NCI-H510A treated with DMSO at 0.1 percent for 48 hours (cell line): ENCODE data around the gene HORMAD2.

Source experiments
- DNase-seq: peaks from one replicate; lab custom pipeline; 2025; lab: John Stamatoyannopoulos, UW

The HORMAD2 gene

GRCh38 chr22:30105483-30105882 lies 25.2 kb downstream of the HORMAD2 start:
- DNase-seq, result no peak

DNA sequence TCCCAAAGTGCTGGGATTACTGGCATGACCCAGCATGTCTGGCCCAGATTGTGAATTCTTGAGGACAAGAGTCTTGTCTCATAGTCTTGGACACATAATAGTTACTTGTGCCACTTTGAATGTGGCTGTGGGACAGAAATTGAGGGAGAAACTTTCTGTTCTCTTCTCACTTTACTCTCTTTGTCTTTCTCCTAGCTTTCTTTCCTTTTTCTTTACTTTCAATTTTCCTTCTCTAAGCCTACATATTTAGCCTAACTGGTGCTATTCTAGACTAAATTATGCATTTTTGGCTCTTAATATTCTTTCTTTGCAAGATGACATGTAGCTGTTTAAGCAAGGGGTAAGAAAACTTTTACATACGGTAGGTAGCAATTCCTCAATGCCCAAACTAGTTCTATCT lies 33.2 kb downstream of the HORMAD2 start:
- no peak for DNase-seq

DNA sequence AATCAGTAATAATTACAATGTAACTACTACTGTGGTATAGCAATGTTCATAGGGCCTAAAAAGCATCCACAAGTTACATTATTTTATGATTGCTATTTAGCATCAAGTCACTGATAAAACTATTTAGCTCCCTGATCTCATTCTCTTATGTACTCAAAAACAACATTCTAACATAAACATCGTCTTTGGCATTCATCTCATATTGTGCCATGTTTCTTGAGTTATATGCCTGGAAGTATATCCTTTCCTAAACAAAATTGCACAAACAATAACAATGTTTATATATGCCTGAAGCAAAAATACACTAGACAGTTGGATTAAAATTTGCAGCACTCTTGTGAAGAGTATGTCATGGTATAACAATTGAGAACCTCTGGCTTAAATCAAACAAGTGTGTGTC lies 34.1 kb downstream of the HORMAD2 start:
- no peak for DNase-seq

DNA sequence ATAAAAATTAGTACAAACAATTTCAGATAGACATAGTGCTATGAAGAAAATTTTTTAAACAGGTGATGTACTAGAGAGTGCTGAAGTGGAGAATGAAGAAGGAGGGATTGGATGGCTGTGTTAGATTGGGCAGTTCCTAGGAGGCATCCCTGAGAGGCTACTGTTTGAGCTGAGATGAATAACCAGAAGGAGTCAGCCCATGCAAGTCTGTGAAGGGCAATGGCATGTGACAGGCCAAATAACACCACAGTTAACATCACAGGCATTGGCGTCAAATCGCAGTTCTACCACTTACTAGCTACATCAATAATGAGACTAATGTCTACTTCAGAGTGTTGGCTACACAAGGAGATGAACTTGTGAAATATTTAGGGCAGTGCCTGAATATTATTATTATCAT lies 35.4 kb downstream of the HORMAD2 start:
- no peak for DNase-seq

DNA sequence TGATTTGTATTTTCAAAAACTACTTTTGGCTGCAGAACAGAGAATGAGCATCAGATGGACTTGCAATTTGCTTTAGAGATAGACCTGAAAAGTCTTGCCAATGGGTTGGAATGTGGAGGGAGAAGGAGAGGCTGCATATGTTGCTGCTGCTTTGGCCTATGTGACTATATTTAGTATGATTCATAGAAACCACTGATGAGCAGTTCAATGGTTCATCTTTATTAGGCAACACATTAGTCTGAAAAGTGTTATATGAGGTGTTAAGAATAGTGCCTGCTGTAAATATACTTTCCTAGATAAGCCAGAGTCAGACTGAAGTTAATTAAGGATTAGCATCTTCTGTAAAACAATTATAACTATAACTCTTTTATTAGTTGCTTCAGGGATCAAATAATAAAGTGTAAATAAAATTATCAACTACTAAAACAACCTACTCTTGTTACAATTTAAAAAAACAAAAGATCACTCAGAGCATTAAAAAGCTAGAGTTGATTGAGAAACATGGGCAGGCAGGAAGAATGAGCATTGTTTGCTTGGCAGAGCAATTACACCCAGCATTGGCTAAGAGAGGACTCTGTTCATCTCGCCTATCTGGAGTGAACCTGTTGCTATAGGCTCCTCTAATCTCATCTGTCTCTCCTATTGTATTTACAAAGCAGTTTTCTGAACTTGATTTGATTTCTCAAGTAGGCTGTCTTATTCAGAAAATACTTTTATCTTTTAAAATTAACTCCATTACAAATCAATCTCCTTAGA lies 36.3 kb downstream of the HORMAD2 start:
- peak; percentile 3 for DNase-seq

- no peak for DNase-seq
Observed at GRCh38 chr22:30117256-30117655, 37.0 kb downstream of the HORMAD2 start.

DNA sequence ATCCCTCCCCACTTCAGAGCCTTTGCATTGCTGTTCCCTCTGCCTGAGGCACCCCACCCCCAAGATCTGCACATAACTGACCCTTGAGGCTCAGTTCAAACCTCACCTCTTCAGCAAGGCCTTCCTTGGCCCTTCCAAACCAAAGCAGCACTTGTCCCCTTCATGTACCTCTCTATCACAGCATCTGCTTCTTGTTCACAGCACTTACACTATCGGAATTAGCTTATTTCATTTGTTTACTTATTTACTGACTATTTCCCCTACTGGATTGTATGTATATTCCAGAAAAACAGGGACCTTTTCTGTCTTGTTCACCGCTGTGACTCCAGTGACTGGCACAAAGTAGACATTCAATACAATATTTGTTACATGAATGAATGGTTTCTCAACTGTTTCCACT lies 38.0 kb downstream of the HORMAD2 start:
- DNase-seq, result no peak

- no peak for DNase-seq
Observed at GRCh38 chr22:30121960-30122359, 41.7 kb downstream of the HORMAD2 start.

- DNase-seq, result no peak
Observed at GRCh38 chr22:30123463-30123862, 43.2 kb downstream of the HORMAD2 start.

GRCh38 chr22:30127749-30128166 lies 47.5 kb downstream of the HORMAD2 start:
- DNase-seq, result no peak

DNA sequence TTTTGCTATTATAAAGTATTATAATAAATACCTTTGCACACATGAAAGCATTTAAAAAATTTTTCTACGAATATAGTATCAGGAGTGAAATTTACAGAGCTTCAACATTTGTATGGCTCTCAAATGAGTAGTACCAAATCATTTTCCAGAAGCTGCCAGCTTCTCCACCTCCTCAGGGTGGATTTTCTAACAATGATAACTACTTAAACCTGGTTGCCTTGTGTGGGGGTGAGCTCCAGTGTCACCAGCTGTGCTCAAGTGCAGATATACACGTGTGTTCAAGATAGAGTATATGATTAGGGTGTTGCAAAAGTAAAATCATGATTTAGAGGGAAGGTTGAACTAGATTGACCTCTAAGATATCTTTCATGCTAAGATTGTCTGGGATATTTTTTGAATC lies 48.2 kb downstream of the HORMAD2 start:
- no peak for DNase-seq

GRCh38 chr22:30129636-30130035 lies 49.4 kb downstream of the HORMAD2 start:
- no peak for DNase-seq

DNA sequence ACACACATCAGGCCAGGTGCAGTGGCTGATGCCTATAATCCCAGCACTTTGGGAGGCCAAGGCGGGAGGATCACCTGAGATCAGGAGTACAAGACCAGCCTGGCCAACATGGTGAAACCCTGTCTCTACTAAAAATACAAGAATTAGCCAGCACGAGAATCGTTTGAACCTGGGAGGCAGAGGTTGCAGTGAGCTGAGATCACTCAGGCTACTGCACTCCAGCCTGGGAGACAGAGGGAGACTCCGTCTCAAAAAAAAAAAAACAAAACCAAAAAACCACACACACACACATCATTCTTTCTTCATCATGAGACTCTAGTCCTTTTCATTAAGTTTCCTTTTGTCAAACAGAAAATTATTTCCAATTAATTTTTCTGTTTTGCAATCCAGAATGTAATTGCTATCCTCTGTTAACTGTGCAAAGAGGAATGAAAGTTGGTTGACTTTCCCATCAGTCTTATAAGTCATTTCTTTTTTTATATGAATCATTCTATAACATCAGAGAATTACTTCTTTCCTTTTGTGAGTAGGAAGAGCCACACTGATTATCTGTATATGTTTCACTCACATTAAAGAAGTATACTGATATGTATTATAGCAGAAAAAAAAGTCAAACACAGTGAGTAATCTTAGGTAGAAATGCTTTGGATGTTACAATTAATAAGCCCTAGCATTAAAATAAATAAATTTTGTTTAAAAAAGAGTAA lies 52.2 kb downstream of the HORMAD2 start:
- DNase-seq, result no peak

DNA sequence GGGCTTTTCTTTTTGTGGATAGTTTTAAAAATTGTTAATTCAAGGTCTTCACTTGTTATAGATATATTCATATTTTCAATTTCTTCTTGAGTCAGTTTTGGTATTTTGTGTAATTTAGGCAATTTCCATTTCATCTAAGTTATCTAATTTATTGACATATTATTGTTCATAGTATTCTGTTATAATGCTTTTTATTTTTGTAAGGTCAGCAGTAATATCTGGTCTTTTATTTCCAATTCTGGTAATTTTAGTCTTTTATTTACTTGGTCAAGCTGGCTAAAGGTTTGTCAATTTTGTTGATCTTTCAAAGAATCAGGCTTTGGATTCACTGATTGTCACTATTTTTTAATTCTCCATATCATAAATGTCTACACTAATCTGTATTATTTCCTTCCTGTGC lies 60.1 kb downstream of the HORMAD2 start:
- DNase-seq, result no peak

DNA sequence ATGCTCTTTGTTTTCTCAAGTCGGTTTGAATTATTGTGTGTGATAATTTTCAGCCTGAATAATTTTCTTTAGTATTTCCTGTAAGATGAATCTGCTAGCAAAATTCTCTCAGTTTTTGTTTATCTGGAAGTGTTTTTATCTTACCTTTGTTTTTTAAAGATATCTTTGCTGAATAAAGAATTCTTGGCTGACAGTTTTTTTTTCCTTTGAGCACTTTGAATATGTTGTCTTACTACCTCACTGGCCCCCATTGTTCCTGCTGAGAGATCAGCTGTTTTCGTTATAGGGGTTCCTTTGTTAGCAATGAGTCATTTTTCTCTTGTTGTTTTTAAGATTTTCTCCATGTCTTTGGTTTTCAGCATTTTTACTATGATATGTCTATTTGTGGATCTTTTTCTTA lies 63.0 kb downstream of the HORMAD2 start:
- DNase-seq, result no peak

GRCh38 chr22:30144391-30144790 lies 64.1 kb downstream of the HORMAD2 start:
- DNase-seq, result no peak

GRCh38 chr22:30150212-30150611 lies 69.9 kb downstream of the HORMAD2 start:
- no peak for DNase-seq

GRCh38 chr22:30158277-30158676 lies 78.0 kb downstream of the HORMAD2 start:
- DNase-seq, result no peak

GRCh38 chr22:30158744-30159500 lies 78.7 kb downstream of the HORMAD2 start:
- no peak for DNase-seq

DNA sequence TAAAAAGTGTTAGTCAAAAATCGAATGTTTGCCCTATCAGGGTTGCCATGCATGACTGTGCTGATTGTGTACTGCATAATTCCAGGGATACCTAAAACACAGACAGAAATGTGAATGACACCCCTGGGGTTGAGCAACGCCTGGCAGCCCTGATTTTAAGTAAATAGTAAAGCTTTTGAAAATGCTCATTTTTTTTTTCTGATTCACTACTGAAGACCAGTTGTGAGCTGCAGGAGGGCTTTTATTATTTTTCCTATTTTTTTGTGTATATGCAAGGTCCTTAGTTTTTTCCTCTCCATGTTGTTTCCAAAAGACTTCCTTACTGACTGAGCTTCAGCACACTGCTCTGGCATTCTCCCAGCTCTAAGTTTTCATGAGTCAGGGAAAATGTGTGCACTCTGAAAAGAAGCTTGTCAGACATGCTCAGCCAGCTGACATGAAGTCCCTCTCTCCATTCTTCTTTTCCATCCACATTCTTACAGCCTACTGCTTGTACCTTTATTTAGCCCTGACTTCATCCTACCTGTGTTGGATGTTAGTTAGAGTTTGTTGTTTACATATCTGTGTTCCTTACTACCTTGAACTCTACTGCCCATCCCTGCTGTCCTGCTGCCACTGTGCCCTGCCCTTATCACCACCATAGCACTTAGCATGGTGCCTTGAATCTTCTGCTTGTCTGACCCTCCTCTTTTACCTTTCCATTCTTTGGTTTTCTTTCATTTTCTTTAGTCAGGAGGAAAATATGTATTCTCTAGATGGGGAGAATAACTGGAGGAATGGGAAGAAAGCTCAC lies 79.5 kb downstream of the HORMAD2 start:
- DNase-seq, result no peak

- no peak for DNase-seq
Observed at GRCh38 chr22:30161051-30161469, 80.8 kb downstream of the HORMAD2 start.

DNA sequence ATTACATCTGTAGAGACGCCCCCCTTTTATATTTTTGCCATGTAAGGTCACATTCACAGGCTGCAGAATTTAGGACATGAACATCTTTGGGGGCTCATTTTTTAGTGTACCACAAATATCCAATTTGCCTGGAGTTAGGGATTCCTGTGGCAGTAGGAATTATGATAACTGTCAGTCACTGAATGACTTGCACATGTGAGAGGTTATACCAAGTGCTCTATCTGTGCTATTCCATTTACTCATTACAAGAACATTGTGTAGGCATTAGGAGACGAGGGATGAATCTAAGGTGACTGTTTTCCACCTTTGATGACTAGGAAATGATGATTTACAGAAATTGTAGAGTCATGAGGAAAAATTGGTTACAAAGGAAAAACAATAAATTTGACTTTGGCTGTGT lies 87.0 kb downstream of the HORMAD2 start:
- no peak for DNase-seq
